Umbilical cord (tissue), 2 donors: Measurements from ENCODE around the gene PIEZO2. TPM values are rescaled to one million over a fixed set of nuclear protein-coding genes. Genes with fewer than 3 reads are reported as not detected.

ENCODE experiments used
- DNase-seq: peaks from one replicate; pipeline ENCODE4 v3.0.0-alpha.2; 2015; ENCODE audit warnings: low spot score
- total RNA-seq: library from RNA; depleted of rRNA; stranded (reverse); fragments of >200 nt; gene quantifications from one replicate; pipeline ENCODE4 v1.2.3, GENCODE V29; 2014; ENCODE audit warnings: low replicate concordance; ENCODE audit not compliant: insufficient read depth

The PIEZO2 gene
- total RNA-seq, 1 donor from 2014 or later = 37.3 TPM

DNA sequence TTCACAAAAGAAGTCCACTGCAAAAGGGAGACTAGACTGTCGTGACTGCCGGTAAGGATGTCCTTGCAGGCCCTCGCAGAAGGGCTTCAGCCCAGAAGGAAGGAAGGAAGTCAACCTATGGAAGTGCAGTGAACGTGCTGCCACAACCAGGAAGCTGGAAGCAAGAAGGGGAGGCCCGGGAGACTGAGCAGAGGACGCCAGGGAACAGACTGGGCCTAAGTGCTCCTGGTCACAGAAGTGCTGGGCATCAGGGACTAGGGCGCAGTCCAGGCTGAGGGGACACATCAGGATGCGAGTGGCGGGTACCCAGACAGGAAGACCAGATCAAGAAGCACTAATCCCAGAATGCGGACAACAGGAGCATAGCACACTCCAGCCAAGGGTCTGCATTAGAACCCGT is 78.8 kb downstream of the PIEZO2 start:
- DNase-seq = no peak

DNA sequence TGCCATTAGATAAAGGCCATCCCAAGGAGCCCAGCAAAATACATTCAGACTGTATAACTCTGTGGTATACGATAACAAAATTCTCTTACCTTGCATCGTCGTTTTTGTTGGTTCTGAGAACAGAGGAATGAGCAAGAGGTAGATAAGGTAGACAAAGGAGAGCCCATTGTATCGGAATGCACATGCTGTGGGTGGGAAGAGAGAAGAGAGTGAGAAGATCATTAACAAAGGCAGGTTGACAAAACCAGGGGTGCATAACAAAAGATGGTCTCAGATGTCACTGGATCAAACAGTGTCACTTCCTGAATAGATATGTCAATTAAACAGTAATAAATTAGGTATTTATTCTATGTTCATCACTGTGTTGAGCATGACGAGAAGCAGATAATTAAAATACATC is 83.3 kb downstream of the PIEZO2 start:
- DNase-seq = no peak

GRCh38 chr18:11064727-11065460 is 84.5 kb downstream of the PIEZO2 start:
- DNase-seq = no peak

- no peak for DNase-seq
Observed at GRCh38 chr18:11064106-11064505, 85.3 kb downstream of the PIEZO2 start.

DNA sequence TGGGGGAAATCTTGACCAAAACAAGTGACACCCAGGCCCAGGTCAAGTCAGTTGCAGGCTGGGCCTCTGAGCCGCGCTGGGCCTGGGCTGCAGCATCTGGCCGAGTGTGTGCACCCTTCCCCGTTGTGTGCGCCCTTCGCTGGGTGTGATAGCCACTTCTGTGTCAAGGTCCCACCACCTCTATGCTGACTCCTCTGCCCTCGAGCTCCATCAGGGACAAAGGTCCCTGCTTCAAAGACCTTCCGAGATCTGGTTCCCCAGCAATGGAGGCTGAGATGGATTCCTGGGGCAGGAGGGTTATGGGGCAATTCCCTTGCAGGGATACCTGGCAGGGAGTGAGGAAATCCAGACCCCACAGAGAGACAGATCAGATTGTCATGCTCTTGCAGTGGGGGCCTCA is 93.6 kb downstream of the PIEZO2 start:
- no peak for DNase-seq

GRCh38 chr18:11054497-11054896 is 94.9 kb downstream of the PIEZO2 start:
- no peak for DNase-seq

DNA sequence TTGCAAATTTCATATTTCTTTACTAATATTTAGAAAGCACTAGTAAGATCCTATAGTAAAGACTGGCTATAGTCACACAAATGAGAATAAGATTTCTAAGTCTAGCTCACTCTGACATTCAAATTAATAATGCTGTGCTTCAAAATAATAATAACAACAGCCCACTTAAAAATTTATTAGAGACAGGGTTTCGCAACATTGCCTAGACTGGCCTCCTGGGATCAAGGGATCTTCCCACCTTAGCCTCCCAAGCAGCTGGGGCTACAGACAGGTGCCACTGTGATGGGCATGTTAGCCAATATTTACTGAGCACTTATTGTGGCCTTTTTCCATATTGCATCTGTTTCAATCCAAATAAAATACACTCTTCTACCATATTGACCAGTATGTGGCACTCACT is 96.1 kb downstream of the PIEZO2 start:
- DNase-seq = no peak

GRCh38 chr18:11052800-11053199 is 96.6 kb downstream of the PIEZO2 start:
- DNase-seq = no peak

GRCh38 chr18:11051462-11051861 is 97.9 kb downstream of the PIEZO2 start:
- DNase-seq = no peak

GRCh38 chr18:11050966-11051365 is 98.4 kb downstream of the PIEZO2 start:
- no peak for DNase-seq

DNA sequence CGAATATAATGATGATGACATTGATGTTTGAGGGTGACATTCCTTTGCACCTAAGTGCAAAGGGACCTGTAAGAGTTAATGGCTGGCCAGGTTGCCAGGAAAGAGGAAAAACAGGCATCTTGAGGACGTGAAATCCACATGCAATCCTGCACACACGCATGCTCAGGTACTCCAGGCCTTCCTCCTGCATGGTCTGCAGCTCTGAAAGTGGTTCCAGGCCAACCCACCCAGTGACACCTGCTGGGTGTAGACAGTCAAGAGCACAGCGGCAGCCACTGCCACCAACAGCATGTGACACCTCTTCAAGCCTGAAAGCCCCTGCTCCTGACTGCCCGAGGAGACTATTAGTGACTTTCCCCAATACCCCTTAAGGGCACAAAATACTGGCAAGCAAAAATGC is 101.6 kb downstream of the PIEZO2 start:
- DNase-seq = no peak

DNA sequence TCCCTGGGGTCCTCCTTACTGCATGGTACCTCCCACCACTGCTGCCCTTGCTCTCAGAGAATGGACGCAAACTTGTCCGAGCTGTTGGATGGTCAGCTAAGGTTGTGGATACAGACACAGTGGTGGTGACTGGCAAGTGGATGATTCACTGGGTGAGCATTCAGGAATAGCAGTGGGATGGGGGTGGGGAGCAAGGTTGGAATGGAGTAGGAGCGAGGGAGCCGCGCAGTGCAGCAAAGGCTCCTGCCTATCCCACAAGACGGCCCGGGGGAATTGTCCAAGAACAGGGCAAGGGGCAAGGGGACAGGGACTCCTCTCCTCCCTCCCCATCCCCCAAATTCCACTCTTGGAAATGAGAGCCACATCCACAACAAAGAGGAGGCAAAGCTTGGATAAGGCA is 102.2 kb downstream of the PIEZO2 start:
- DNase-seq = no peak

- no peak for DNase-seq
Observed at GRCh38 chr18:11046140-11046539, 103.2 kb downstream of the PIEZO2 start.

DNA sequence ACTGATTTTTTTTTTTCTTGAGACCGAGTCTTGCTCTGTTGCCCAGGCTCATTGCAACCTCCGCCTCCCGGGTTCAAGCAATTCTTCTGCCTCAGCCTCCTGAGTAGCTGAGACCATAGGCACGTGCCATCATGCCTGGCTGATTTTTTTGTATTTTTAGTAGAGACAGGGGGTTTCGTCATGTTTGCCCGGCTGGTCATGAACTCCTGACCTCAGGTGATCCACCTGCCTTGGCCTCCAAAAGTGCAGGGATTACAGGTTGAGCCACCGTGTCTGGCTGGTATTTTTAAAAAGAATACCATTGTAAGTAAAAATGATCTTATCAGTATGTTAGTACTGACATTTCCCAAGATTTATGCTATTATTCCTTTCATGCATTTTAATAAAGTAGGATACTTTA is 105.7 kb downstream of the PIEZO2 start:
- DNase-seq = no peak

- DNase-seq = no peak
Observed at GRCh38 chr18:11042247-11042646, 107.1 kb downstream of the PIEZO2 start.

- DNase-seq = peak; percentile 52
Observed at GRCh38 chr18:11040823-11041656, 108.3 kb downstream of the PIEZO2 start.

- no peak for DNase-seq
Observed at GRCh38 chr18:11040359-11040758, 109.0 kb downstream of the PIEZO2 start.

- DNase-seq = no peak
Observed at GRCh38 chr18:11037533-11038240, 111.7 kb downstream of the PIEZO2 start.

- DNase-seq = peak; percentile 8
Observed at GRCh38 chr18:11035814-11036495, 113.4 kb downstream of the PIEZO2 start.

GRCh38 chr18:11035376-11035775 is 114.0 kb downstream of the PIEZO2 start:
- DNase-seq = no peak

DNA sequence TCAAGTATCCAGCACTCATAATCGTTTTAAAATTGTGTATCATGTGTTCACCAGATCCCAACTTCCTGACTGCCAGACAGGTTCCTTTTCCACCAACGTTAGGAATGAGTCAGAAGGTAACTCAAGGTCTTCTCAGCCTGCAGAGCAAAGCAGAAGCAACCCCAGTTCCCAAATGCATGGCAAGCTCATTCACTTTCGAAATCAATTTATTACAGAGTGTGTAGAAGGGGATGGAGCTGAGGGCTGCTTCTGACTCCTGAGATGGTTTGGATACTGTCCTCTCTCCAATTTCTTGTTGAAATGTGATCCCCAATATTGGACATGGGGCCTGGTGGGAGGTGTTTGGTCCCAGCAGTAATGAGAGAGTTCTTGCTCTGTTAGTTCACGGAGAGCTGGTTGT is 114.5 kb downstream of the PIEZO2 start:
- no peak for DNase-seq

- peak; percentile 12 for DNase-seq
Observed at GRCh38 chr18:11033503-11033902, 115.9 kb downstream of the PIEZO2 start.
